Femur (tissue), 1 donor: ENCODE measurements around the gene SPPL3.
"Not testable (repeated sequence)": the region's sequence is repeated elsewhere in the genome, so short reads cannot be mapped to it uniquely, and the experiment has no call there.

Experiments used
- DNase-seq: peaks from one replicate; pipeline ENCODE4 v3.0.0-alpha.2; 2017

Gene SPPL3

GRCh38 chr12:120841525-120841924 lies 62.6 kb downstream of the SPPL3 start:
- no peak for DNase-seq

- no peak for DNase-seq
Observed at GRCh38 chr12:120839503-120839902, 64.7 kb downstream of the SPPL3 start.

- not testable (repeated sequence) for DNase-seq
Observed at GRCh38 chr12:120838629-120839383, 65.4 kb downstream of the SPPL3 start.

- no peak for DNase-seq
Observed at GRCh38 chr12:120836114-120836684, 68.0 kb downstream of the SPPL3 start.

GRCh38 chr12:120835657-120836056 lies 68.5 kb downstream of the SPPL3 start:
- no peak for DNase-seq

GRCh38 chr12:120835304-120835612 lies 68.9 kb downstream of the SPPL3 start:
- no peak for DNase-seq

GRCh38 chr12:120834489-120835303 lies 69.5 kb downstream of the SPPL3 start:
- DNase-seq, result no peak

- no peak for DNase-seq
Observed at GRCh38 chr12:120833849-120834248, 70.3 kb downstream of the SPPL3 start.

- no peak for DNase-seq
Observed at GRCh38 chr12:120832737-120833136, 71.4 kb downstream of the SPPL3 start.

- DNase-seq, result no peak
Observed at GRCh38 chr12:120831648-120832267, 72.4 kb downstream of the SPPL3 start.

- DNase-seq, result no peak
Observed at GRCh38 chr12:120830966-120831365, 73.2 kb downstream of the SPPL3 start.

GRCh38 chr12:120830052-120830940 lies 73.9 kb downstream of the SPPL3 start:
- no peak for DNase-seq

GRCh38 chr12:120826335-120826734 lies 77.8 kb downstream of the SPPL3 start:
- DNase-seq, result no peak

GRCh38 chr12:120825337-120825736 lies 78.8 kb downstream of the SPPL3 start:
- DNase-seq, result no peak

GRCh38 chr12:120822832-120823503 lies 81.2 kb downstream of the SPPL3 start:
- no peak for DNase-seq

- no peak for DNase-seq
Observed at GRCh38 chr12:120821878-120822277, 82.3 kb downstream of the SPPL3 start.

- peak; percentile 26 for DNase-seq
Observed at GRCh38 chr12:120820884-120821510, 83.2 kb downstream of the SPPL3 start.

GRCh38 chr12:120818416-120818815 lies 85.7 kb downstream of the SPPL3 start:
- no peak for DNase-seq

- no peak for DNase-seq
Observed at GRCh38 chr12:120817559-120818330, 86.4 kb downstream of the SPPL3 start.

- no peak for DNase-seq
Observed at GRCh38 chr12:120816363-120816762, 87.8 kb downstream of the SPPL3 start.
